Tibial nerve (tissue), 4 donors: ENCODE measurements around the gene PROS1. TPM values are rescaled to one million over a fixed set of nuclear protein-coding genes. Genes with fewer than 3 reads are reported as not detected.

Experiments
- DNase-seq, 2 donors: peaks; one replicate each; pipeline ENCODE4 v3.0.0-alpha.2; 2019; ENCODE audit warnings: low spot score in 2 of 2
- H3K27ac ChIP-seq, 4 donors: fragments of 200-600 bp; sonication (generic) in 3 of 4; one replicate each; pipeline ENCODE4 v1.5.1; 2017 to 2019; ENCODE audit warnings: mild to moderate bottlenecking in 1 of 4
- H3K27me3 ChIP-seq, 2 donors: fragments of 200-600 bp; sonication (generic) in 1 of 2; one replicate each; pipeline versions ENCODE4 v1.5.1 to v1.6.0; 2017 to 2019
- H3K36me3 ChIP-seq, 3 donors: fragments of 200-600 bp; sonication (generic); one replicate each; pipeline ENCODE4 v1.5.1; 2018 to 2019
- H3K4me1 ChIP-seq, 4 donors: fragments of 200-600 bp; sonication (generic) in 3 of 4; one replicate each; pipeline ENCODE4 v1.5.1; 2017 to 2019
- H3K4me3 ChIP-seq, 4 donors: fragments of 200-600 bp; sonication (generic) in 3 of 4; one replicate each; pipeline ENCODE4 v1.5.1; 2017 to 2019; ENCODE audit warnings: mild to moderate bottlenecking in 1 of 4, moderate library complexity in 1 of 4
- H3K9me3 ChIP-seq, 4 donors: fragments of 200-600 bp; sonication (generic) in 3 of 4; one replicate each; pipeline ENCODE4 v1.5.1; 2017 to 2019
- CTCF ChIP-seq, 5 experiments: fragments of 200-600 bp in 3 of 5; fragments of 450-650 bp in 2 of 5; sonication (generic) in 3 of 5; IDR thresholded peaks; one replicate each; pipeline ENCODE4 v1.5.1; 2016 to 2019; ENCODE audit warnings: antibody characterized with exemption in 5 of 5, mild to moderate bottlenecking in 3 of 5, moderate library complexity in 2 of 5
- EP300 ChIP-seq, 2 donors: sonication (generic); formaldehyde crosslinking; IDR thresholded peaks; one replicate each; pipeline ENCODE4 v1.6.1; 2017; ENCODE audit warnings: antibody characterized with exemption in 2 of 2, mild to moderate bottlenecking in 1 of 2
- POLR2A ChIP-seq, 2 donors: fragments of 450-650 bp; IDR thresholded peaks; one replicate each; pipeline ENCODE4 v1.6.1; 2017; ENCODE audit warnings: antibody characterized with exemption in 2 of 2, mild to moderate bottlenecking in 2 of 2, moderate library complexity in 2 of 2
- WGBS, 2 donors: methylation state at CpG; one replicate each; pipeline ENCODE4 v1.1.5; 2018; 5-methylcytosine and 5-hydroxymethylcytosine counted together
- total RNA-seq, 4 donors: library from RNA; depleted of rRNA; stranded (reverse); fragments of >200 nt; gene quantifications; one replicate each; pipeline ENCODE4 v1.1.0, GENCODE V29; 2016

PROS1 gene
- total RNA-seq = 100 to 1,000 TPM; 179 to 416 (median 314) TPM

- Histone ChIP-seq H3K36me3 (no peaks in the 10 kb centered on the region), H3K9me3 (no peaks in the 10 kb centered on the region), H3K4me1 (peaks cover 0 to 55% (median 6%) of the 10 kb centered on the region in 4 donors), H3K4me3 (peak within 1 kb of the TSS; percentile 52 to 76 (median 57)), H3K27me3 (no peaks in the 10 kb centered on the region), H3K27ac (peak within 1 kb of the TSS; percentile 78 to 98 (median 90))
- peak; percentile 71 to 86 for DNase-seq
- TF ChIP-seq POLR2A (IDR thresholded peaks at IDR 0.05) = peak; percentile 46 to 58
- TF ChIP-seq CTCF (IDR thresholded peaks at IDR 0.05) = peak in 1 of 5 experiments; percentile 34
- TF ChIP-seq EP300 (IDR thresholded peaks at IDR 0.05) = peak in 1 of 2 donors; percentile 83
- 1 to 2% methylated on average over 24 to 34 of the region's 53 CpGs for WGBS, 2 donors
These were observed at the start of gene PROS1 for GRCh38 chr3:93973131-93974126. TSS of gene PROS1 (minus strand) at chr3:93973896. CDS start at chr3:93973749, 147 bp downstream.

GRCh38 chr3:94020293-94020692 lies 46.6 kb upstream of the PROS1 start:
- H3K4me3 ChIP-seq = no peak overlapping the region
- no peaks in the 10 kb centered on the region for H3K27me3 ChIP-seq
- no peak for DNase-seq
- 86 to 93% methylated on average over 3 of the region's 3 CpGs for WGBS, 2 donors
- H3K36me3 ChIP-seq = peaks cover 0 to 21% (median 0%) of the 10 kb centered on the region in 3 donors
- H3K27ac ChIP-seq = no peak overlapping the region
- TF ChIP-seq POLR2A (IDR thresholded peaks at IDR 0.05) (no peak), CTCF (IDR thresholded peaks at IDR 0.05) (no peak), EP300 (IDR thresholded peaks at IDR 0.05) (no peak)
- no peaks in the 10 kb centered on the region for H3K9me3 ChIP-seq
- peaks cover 0 to 5% (median 0%) of the 10 kb centered on the region in 4 donors for H3K4me1 ChIP-seq

DNA sequence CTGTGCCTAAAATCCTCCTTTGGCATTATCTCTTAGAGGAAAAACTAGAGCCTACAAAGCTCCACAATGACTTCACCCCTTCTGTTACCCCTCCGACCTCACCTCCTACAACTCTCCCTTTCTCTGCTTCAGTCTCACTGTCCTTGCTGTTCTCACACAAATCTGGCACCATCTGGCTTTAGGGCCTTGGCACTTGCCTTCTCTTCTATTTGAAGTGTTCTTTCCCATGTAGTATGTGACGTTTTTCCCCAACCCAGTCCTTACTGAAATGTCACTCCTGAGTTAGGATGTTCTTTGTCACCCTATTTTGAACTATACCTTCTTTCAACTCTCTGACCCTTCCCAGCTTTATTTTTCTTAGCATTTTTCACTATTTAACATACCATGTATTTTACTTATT lies 46.0 kb upstream of the PROS1 start:
- peaks cover 0 to 5% (median 0%) of the 10 kb centered on the region in 4 donors for H3K4me1 ChIP-seq
- H3K27me3 ChIP-seq = no peaks in the 10 kb centered on the region
- TF ChIP-seq POLR2A (IDR thresholded peaks at IDR 0.05) = no peak
- no peak for TF ChIP-seq EP300 (IDR thresholded peaks at IDR 0.05)
- no peak for TF ChIP-seq CTCF (IDR thresholded peaks at IDR 0.05)
- no peak overlapping the region for H3K27ac ChIP-seq
- peaks cover 0 to 21% (median 0%) of the 10 kb centered on the region in 3 donors for H3K36me3 ChIP-seq
- WGBS, 2 donors = 83 to 87% methylated on average over 2 of the region's 2 CpGs
- no peak for DNase-seq
- H3K4me3 ChIP-seq = no peak overlapping the region
- H3K9me3 ChIP-seq = no peaks in the 10 kb centered on the region

GRCh38 chr3:94015025-94015424 lies 41.3 kb upstream of the PROS1 start:
- TF ChIP-seq POLR2A (IDR thresholded peaks at IDR 0.05) = no peak
- TF ChIP-seq EP300 (IDR thresholded peaks at IDR 0.05) = no peak
- no peak for TF ChIP-seq CTCF (IDR thresholded peaks at IDR 0.05)
- no peak for DNase-seq
- Histone ChIP-seq H3K36me3 (peaks cover 0 to 4% (median 0%) of the 10 kb centered on the region in 3 donors), H3K9me3 (no peaks in the 10 kb centered on the region), H3K27me3 (no peaks in the 10 kb centered on the region), H3K4me3 (no peak overlapping the region), H3K27ac (no peak overlapping the region), H3K4me1 (no peaks in the 10 kb centered on the region)
- 73 to 81% methylated on average over 1 of the region's 1 CpG for WGBS, 2 donors

GRCh38 chr3:94012185-94012584 lies 38.5 kb upstream of the PROS1 start:
- no peak overlapping the region for H3K27ac ChIP-seq
- WGBS, 2 donors = 88 to 91% methylated on average over 1 of the region's 1 CpG
- TF ChIP-seq EP300 (IDR thresholded peaks at IDR 0.05) (no peak), CTCF (IDR thresholded peaks at IDR 0.05) (no peak)

More at GRCh38 chr3:94012185-94012584, 38.5 kb upstream of the PROS1 start:
- no peaks in the 10 kb centered on the region for H3K9me3 ChIP-seq
- DNase-seq = no peak
- no peak overlapping the region for H3K4me3 ChIP-seq
- peaks cover 0 to 3% (median 0%) of the 10 kb centered on the region in 3 donors for H3K36me3 ChIP-seq
- H3K27me3 ChIP-seq = no peaks in the 10 kb centered on the region
- no peaks in the 10 kb centered on the region for H3K4me1 ChIP-seq
